ENCODE data around the gene ABCA1.

The ABCA1 gene

GRCh38 chr9:104750185-104750767, 177.7 kb downstream of the ABCA1 start:
- Histone ChIP-seq H3K4me1 (ENCODE audit: control insufficient read depth, insufficient read depth, low read length) (peaks cover 9% of the 10 kb centered on the region), H3K27ac (ENCODE audit: low read depth, low read length) (no peak overlapping the region), H3K9me3 (ENCODE audit: control insufficient read depth, insufficient read depth, low read depth, low read length) (no peaks in the 10 kb centered on the region), H3K27me3 (ENCODE audit: control insufficient read depth, insufficient read depth, low read length) (no peaks in the 10 kb centered on the region), H3K4me3 (ENCODE audit: low read depth, low read length) (no peak overlapping the region), H3K36me3 (ENCODE audit: control insufficient read depth, insufficient read depth, low read length) (peaks cover 7% of the 10 kb centered on the region; the same call in 1 of the 2 replicates), H3K9ac (ENCODE audit: low read length) (no peak overlapping the region)

GRCh38 chr9:104748359-104749031, 179.5 kb downstream of the ABCA1 start:
- H3K27ac ChIP-seq (ENCODE audit: low read depth, low read length), result no peak overlapping the region; the same call in 1 of the 2 replicates
- H3K4me1 ChIP-seq (ENCODE audit: control insufficient read depth, insufficient read depth, low read length), result peaks cover 9% of the 10 kb centered on the region
- no peaks in the 10 kb centered on the region for H3K27me3 ChIP-seq (ENCODE audit: control insufficient read depth, insufficient read depth, low read length)
- H3K4me3 ChIP-seq (ENCODE audit: low read depth, low read length), result peak overlapping the region; percentile 96
- H3K9me3 ChIP-seq (ENCODE audit: control insufficient read depth, insufficient read depth, low read depth, low read length), result no peaks in the 10 kb centered on the region
- H3K36me3 ChIP-seq (ENCODE audit: control insufficient read depth, insufficient read depth, low read length), result peaks cover 7% of the 10 kb centered on the region; the same call in 1 of the 2 replicates
- H3K9ac ChIP-seq (ENCODE audit: low read length), result peak overlapping the region; percentile 61

- peaks cover 9% of the 10 kb centered on the region for H3K4me1 ChIP-seq (ENCODE audit: control insufficient read depth, insufficient read depth, low read length)
- H3K9me3 ChIP-seq (ENCODE audit: control insufficient read depth, insufficient read depth, low read depth, low read length), result no peaks in the 10 kb centered on the region
- H3K27me3 ChIP-seq (ENCODE audit: control insufficient read depth, insufficient read depth, low read length), result no peaks in the 10 kb centered on the region
- no peak within 1 kb of the TSS; the same call in 1 of the 2 replicates for H3K27ac ChIP-seq (ENCODE audit: low read depth, low read length)
- peak within 1 kb of the TSS; percentile 96 for H3K4me3 ChIP-seq (ENCODE audit: low read depth, low read length)
- peak within 1 kb of the TSS; percentile 61 for H3K9ac ChIP-seq (ENCODE audit: low read length)
- peaks cover 7% of the 10 kb centered on the region; the same call in 1 of the 2 replicates for H3K36me3 ChIP-seq (ENCODE audit: control insufficient read depth, insufficient read depth, low read length)
Observed at GRCh38 chr9:104747565-104748358, 180.2 kb downstream of the ABCA1 start, which contains the start of gene NIPSNAP3A. NIPSNAP3A (plus strand) TSS chr9:104747683; CDS start chr9:104747793, 110 bp downstream.

- H3K27ac ChIP-seq (ENCODE audit: low read depth, low read length), result no peak overlapping the region
- H3K27me3 ChIP-seq (ENCODE audit: control insufficient read depth, insufficient read depth, low read length), result no peaks in the 10 kb centered on the region
- H3K9ac ChIP-seq (ENCODE audit: low read length), result peak overlapping the region; percentile 61
- H3K9me3 ChIP-seq (ENCODE audit: control insufficient read depth, insufficient read depth, low read depth, low read length), result no peaks in the 10 kb centered on the region
- peaks cover 3% of the 10 kb centered on the region; the same call in 1 of the 2 replicates for H3K36me3 ChIP-seq (ENCODE audit: control insufficient read depth, insufficient read depth, low read length)
- peak overlapping the region; percentile 96 for H3K4me3 ChIP-seq (ENCODE audit: low read depth, low read length)
- H3K4me1 ChIP-seq (ENCODE audit: control insufficient read depth, insufficient read depth, low read length), result peaks cover 9% of the 10 kb centered on the region
Observed at GRCh38 chr9:104747245-104747564, 180.8 kb downstream of the ABCA1 start.

- Histone ChIP-seq H3K9ac (ENCODE audit: low read length) (peak overlapping the region; percentile 61), H3K27ac (ENCODE audit: low read depth, low read length) (no peak overlapping the region), H3K4me3 (ENCODE audit: low read depth, low read length) (peak overlapping the region; percentile 96), H3K27me3 (ENCODE audit: control insufficient read depth, insufficient read depth, low read length) (no peaks in the 10 kb centered on the region), H3K36me3 (ENCODE audit: control insufficient read depth, insufficient read depth, low read length) (no peaks in the 10 kb centered on the region), H3K9me3 (ENCODE audit: control insufficient read depth, insufficient read depth, low read depth, low read length) (no peaks in the 10 kb centered on the region), H3K4me1 (ENCODE audit: control insufficient read depth, insufficient read depth, low read length) (peaks cover 9% of the 10 kb centered on the region)
Observed at GRCh38 chr9:104746798-104747197, 181.2 kb downstream of the ABCA1 start.

- peaks cover 9% of the 10 kb centered on the region for H3K4me1 ChIP-seq (ENCODE audit: control insufficient read depth, insufficient read depth, low read length)
- H3K9me3 ChIP-seq (ENCODE audit: control insufficient read depth, insufficient read depth, low read depth, low read length), result no peaks in the 10 kb centered on the region
- no peak overlapping the region for H3K27ac ChIP-seq (ENCODE audit: low read depth, low read length)
- no peaks in the 10 kb centered on the region for H3K27me3 ChIP-seq (ENCODE audit: control insufficient read depth, insufficient read depth, low read length)
- no peaks in the 10 kb centered on the region for H3K36me3 ChIP-seq (ENCODE audit: control insufficient read depth, insufficient read depth, low read length)
- no peak overlapping the region for H3K4me3 ChIP-seq (ENCODE audit: low read depth, low read length)
- H3K9ac ChIP-seq (ENCODE audit: low read length), result no peak overlapping the region
Observed at GRCh38 chr9:104746285-104746684, 181.7 kb downstream of the ABCA1 start.

- H3K9ac ChIP-seq (ENCODE audit: low read length), result no peak overlapping the region
- H3K27me3 ChIP-seq (ENCODE audit: control insufficient read depth, insufficient read depth, low read length), result no peaks in the 10 kb centered on the region
- H3K36me3 ChIP-seq (ENCODE audit: control insufficient read depth, insufficient read depth, low read length), result no peaks in the 10 kb centered on the region
- no peak overlapping the region for H3K27ac ChIP-seq (ENCODE audit: low read depth, low read length)
- H3K4me1 ChIP-seq (ENCODE audit: control insufficient read depth, insufficient read depth, low read length), result peaks cover 9% of the 10 kb centered on the region
- no peak overlapping the region for H3K4me3 ChIP-seq (ENCODE audit: low read depth, low read length)
- no peaks in the 10 kb centered on the region for H3K9me3 ChIP-seq (ENCODE audit: control insufficient read depth, insufficient read depth, low read depth, low read length)
Observed at GRCh38 chr9:104745852-104746251, 182.1 kb downstream of the ABCA1 start.

GRCh38 chr9:104743376-104743985, 184.5 kb downstream of the ABCA1 start:
- H3K9ac ChIP-seq (ENCODE audit: low read length), result no peak overlapping the region
- H3K4me3 ChIP-seq (ENCODE audit: low read depth, low read length), result no peak overlapping the region
- no peaks in the 10 kb centered on the region for H3K9me3 ChIP-seq (ENCODE audit: control insufficient read depth, insufficient read depth, low read depth, low read length)
- no peaks in the 10 kb centered on the region for H3K27me3 ChIP-seq (ENCODE audit: control insufficient read depth, insufficient read depth, low read length)
- no peak overlapping the region for H3K27ac ChIP-seq (ENCODE audit: low read depth, low read length)
- peaks cover 5% of the 10 kb centered on the region for H3K4me1 ChIP-seq (ENCODE audit: control insufficient read depth, insufficient read depth, low read length)
- H3K36me3 ChIP-seq (ENCODE audit: control insufficient read depth, insufficient read depth, low read length), result no peaks in the 10 kb centered on the region

- Histone ChIP-seq H3K27me3 (ENCODE audit: control insufficient read depth, insufficient read depth, low read length) (no peaks in the 10 kb centered on the region), H3K4me1 (ENCODE audit: control insufficient read depth, insufficient read depth, low read length) (peaks cover 9% of the 10 kb centered on the region; the same call in 1 of the 2 replicates), H3K36me3 (ENCODE audit: control insufficient read depth, insufficient read depth, low read length) (no peaks in the 10 kb centered on the region), H3K27ac (ENCODE audit: low read depth, low read length) (no peak overlapping the region), H3K9me3 (ENCODE audit: control insufficient read depth, insufficient read depth, low read depth, low read length) (no peaks in the 10 kb centered on the region), H3K9ac (ENCODE audit: low read length) (no peak overlapping the region), H3K4me3 (ENCODE audit: low read depth, low read length) (no peak overlapping the region)
Observed at GRCh38 chr9:104740621-104741020, 187.3 kb downstream of the ABCA1 start.

GRCh38 chr9:104738452-104738851, 189.5 kb downstream of the ABCA1 start:
- H3K36me3 ChIP-seq (ENCODE audit: control insufficient read depth, insufficient read depth, low read length), result no peaks in the 10 kb centered on the region
- H3K27ac ChIP-seq (ENCODE audit: low read depth, low read length), result no peak overlapping the region
- no peaks in the 10 kb centered on the region for H3K9me3 ChIP-seq (ENCODE audit: control insufficient read depth, insufficient read depth, low read depth, low read length)
- H3K27me3 ChIP-seq (ENCODE audit: control insufficient read depth, insufficient read depth, low read length), result no peaks in the 10 kb centered on the region
- H3K4me3 ChIP-seq (ENCODE audit: low read depth, low read length), result no peak overlapping the region
- H3K4me1 ChIP-seq (ENCODE audit: control insufficient read depth, insufficient read depth, low read length), result peaks cover 9% of the 10 kb centered on the region; the same call in 1 of the 2 replicates
- no peak overlapping the region for H3K9ac ChIP-seq (ENCODE audit: low read length)

Measured in HUES6 (cell line).